ENCODE data around the gene SPG21.

The SPG21 gene

DNA sequence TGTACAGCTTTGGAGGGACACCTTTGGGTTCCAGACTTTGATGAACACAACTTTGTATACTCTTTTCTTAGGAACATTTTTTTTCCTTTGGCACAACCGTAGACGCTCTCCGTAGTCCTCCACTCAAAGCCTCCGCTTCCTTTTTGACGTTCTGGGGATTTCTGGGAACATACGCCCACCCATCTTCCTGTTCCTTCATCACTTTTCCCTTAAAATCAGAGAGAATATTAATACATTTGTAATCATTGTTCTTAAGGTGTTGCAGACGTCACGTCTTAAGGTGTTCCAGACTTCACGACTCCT is 405 bp upstream of the SPG21 start:
- DNase-seq, result no peak

- peak; percentile 23 for DNase-seq
Measured at GRCh38 chr15:64987136-64987535, 2.6 kb downstream of the SPG21 start.

- peak; percentile 64 for DNase-seq
Measured at GRCh38 chr15:64985366-64986033, 4.2 kb downstream of the SPG21 start.

- peak; percentile 63 for DNase-seq
Measured at GRCh38 chr15:64982472-64982871, 7.2 kb downstream of the SPG21 start.

DNA sequence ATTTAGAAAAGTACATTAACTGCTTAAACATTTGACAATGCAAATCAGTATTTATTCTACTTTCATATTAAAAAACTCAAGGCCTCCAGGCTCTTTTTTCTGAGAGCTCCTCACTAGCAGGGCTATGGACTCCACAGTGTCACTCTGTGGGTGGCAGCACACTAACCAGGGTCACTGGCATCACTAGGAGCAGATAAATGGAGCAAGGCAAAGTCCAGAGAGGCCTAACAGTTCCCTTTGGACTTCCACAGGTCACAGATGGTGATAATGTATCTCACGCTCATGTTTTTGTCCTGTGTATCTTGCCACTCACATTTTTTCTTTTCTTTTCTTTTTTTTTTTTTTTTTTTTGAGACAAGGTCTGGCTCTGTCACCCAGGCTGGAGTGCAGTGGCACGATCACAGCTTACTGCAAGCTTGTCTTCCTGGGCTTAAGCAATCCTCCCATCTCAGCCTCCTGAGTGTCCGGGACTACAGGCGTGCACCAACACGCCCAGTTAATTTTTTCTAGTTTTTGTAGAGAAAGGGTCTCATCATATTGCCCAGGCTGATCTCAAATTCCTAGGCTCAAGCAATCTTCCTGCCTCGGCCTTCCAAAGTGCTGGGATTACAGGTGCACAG is 7.8 kb downstream of the SPG21 start:
- DNase-seq, result no peak

DNA sequence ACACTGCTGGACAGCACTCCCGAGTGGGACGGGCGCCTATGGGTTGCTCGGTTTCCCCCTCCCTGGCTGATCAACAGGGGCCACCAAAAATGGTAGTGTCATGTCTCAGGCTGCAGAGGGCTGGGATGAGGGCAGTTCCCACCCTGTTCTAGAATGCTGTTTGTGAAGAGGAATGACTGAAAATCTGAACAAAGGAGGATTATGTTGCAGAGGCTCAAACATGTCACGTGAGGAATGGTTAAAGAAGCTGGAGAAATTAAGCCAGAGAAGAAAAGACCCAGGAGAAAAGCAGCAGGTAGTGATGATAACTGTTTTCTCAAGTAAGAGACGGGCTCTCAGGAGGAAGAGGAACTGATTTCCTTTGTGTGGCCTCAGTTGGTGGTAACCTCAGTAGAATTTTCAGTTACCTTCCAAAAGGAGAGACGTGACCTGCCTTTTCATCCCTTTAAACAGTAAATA is 10.4 kb downstream of the SPG21 start:
- no peak for DNase-seq

DNA sequence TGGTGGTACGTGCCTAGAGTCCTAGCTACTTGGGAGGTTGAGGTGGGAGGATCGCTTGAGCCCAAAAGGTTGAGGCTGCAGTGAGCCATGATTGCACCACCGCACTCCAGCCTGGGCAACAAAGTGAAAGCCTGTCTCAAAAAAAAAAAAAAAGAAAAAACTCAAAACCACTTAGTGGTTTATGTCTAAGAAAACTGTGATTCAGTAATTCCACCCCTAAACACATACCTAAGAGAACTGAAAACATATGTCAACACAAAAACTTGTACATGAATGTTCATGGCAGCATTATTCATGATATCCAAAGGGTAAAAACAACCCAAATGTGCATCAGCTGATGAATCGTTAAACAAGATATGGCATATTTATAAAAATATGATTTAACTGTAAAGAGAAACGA is 14.3 kb downstream of the SPG21 start:
- DNase-seq, result peak; percentile 33

DNA sequence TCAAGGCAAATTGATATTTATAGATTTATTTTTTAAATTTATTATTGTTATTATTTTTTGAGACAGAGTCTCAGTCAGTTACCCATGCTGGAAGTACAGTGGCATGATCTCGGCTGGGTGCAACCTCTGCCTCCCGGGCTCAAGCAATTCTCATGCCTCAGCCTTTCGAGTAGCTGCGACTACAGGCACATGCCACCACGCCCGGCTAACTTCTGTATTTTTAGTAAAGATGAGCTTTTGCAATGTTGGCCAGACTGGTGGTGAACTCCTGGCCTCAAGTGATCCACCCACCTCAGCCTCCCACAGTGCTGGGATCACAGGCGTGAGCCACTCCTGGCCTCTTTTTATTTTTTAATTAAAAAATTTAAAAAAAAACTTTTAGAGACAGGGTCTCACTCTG is 19.0 kb downstream of the SPG21 start:
- no peak for DNase-seq

DNA sequence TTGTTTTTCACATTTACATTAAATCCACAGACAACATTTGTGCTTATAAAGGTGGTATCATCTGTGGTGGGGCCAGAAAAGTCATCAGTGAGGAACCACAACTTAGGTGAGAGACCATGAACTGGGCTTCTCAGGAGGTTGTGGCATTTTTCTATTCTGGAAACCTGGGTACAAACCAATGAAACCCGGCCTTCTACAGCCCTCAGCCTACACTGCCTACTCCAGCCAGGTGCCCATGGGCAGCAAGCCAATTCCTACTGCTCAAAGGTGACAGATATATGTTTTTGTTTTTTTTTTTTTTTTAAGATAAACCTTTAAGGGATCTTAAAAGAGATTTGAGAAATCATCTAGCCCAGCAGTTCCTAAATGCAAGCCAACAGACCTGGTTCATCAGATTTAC is 20.3 kb downstream of the SPG21 start:
- DNase-seq, result no peak

DNA sequence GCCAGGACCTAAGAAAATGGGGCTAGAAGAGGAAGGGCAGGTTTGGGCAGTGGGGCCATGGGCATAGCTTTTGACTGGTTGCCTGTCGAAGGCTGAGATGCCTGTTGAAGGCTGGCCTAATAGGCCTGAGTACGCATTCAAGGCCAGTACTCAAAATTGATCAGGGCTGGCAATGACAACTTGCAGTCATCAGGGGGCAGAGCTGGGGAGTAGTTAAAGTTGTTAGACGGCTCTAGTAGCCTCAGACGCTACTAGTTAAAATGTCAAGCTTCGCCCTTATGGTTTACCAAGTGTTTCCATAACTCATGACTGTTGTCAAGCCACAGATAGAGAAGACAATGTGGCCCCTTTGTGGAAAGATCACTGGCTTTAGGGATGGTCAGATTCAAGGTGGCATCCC is 28.7 kb downstream of the SPG21 start:
- DNase-seq, result no peak

- no peak for DNase-seq
Measured at GRCh38 chr15:64960153-64960552, 29.6 kb downstream of the SPG21 start.

GRCh38 chr15:64959128-64959527 is 30.6 kb downstream of the SPG21 start:
- DNase-seq, result no peak

DNA sequence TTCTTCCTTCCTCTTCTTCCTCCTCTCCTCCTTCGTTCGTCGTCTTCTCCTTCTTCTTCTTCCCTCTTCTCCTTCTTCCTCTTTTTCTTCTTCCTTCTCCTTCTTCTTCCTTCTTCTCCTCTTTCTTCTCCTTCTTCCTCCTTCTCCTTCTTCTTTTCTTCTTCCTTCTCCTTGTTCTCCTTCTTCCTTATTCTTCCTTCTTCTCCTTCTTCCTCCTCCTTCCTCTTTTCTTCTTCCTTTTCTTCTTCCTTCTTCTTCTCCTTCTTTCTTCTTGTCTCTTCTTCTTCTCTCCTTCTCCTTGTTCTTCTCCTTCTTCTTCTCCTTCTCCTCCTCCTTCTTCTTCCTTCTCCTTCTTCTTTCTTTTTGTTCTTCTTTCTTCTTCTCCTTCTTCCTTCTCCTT is 35.3 kb downstream of the SPG21 start:
- DNase-seq, result no peak

GRCh38 chr15:64951777-64952418 is 37.8 kb downstream of the SPG21 start:
- DNase-seq, result no peak

DNA sequence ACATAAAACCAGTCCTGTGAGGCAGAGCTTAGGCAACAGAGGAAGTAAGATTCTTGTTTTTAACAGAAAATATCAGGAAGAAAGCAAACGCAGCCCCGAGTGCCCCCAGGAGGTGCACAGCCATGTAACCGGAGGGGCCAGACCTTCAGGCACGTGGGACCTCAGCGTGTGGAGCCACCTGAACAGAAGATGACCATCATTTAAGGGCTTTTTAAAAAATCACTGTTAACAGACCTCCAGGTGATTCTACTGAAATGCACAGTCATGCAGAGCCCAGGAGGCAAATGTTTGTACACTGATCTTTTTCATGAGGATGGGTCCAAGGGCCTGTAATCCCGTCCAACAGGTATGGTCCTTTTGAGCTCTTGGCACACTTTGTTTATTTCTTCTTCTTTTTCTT is 38.8 kb downstream of the SPG21 start:
- DNase-seq, result no peak

DNA sequence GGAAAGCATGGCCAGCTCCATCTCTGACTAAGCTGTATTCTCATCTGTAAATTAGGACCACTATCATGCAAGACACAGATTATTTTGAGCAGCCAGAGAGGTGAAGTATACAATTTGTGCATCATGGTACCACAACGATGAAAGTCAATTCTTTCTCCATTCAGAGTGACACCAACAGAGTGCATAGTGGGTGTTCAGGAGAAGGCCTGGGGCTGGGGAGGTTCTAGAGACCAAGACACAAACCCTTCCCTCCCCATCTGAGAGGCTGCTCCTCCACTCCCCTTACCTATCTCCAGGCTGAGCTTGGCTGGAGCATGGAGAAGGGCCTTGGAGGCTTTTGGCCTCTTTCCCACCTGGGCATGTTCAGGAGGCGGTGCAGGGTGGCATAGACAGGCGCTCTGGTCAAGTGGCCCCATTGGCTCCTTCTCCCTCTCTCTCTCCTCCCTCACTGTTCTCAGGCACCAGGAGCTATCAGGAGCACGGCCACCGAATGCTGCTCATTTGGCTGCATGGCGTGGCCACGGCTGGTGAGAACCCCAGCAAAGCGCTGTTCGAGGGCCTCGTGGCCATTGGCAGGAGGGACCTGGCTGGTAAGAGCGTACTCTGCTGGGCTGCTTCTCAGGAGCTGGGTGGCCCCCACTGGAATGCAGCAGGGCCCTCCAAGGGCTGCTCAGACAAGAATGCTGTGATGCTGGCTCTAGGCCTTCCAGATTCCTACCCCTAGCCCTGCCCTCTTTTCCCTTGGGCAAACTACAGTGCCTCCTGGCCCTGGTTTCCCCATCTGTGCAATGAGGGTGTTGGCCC is 40.1 kb downstream of the SPG21 start:
- no peak for DNase-seq

DNA sequence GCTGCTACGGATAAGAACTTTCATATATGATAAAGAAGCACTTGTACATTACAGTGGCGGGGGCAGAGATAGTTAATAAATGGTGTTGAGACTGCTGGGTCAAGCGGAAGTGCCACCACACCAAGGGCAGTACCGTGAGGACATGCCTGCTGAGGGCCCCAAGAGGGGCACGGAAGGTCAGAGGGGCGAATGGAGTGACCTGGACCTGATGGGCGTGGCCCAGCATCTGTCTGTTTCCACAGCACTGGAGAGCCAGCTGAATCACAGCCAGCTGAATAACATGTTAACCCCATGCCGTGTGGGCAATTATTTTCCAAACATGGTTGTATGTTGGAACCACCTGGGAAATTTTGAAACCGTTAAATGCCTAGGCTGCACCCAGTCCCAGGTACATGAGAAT is 40.8 kb downstream of the SPG21 start:
- no peak for DNase-seq

GRCh38 chr15:64947211-64947610 is 42.5 kb downstream of the SPG21 start:
- DNase-seq, result no peak

GRCh38 chr15:64944961-64945360 is 44.8 kb downstream of the SPG21 start:
- DNase-seq, result no peak

DNA sequence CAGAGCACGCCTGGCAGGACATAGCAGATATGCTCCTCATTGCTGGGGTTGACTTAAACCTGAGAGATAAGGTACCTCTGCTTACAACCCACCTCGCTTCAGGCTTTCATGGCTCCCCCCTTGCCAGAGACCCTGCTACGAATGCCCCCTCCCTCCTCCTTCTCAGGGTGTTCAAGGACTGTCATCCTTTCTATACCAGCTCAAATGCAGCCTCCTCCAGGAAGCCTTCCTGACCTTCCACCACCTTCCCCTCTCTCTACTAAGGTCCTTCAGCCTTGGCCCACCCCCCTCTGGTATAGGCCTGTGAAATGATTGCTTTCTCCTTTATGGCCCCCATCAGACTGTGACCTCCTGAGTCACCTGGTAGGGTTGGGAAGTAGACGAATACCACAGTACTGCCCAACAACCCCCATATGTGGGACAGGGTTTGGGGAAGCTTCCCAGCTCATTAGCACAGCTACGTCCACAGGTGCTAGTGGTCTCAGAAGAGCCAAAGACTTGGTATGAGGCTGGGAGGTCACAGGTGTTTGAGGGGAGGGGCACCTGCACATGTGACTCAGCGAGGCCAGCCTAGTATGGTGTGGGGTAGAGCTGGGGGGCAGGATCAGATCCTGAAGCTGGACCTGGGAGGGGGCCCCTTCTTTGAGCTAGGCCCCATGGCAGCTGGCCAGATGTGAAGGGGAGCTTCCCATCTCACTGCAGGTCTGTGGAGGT is 46.0 kb downstream of the SPG21 start:
- DNase-seq, result no peak

DNA sequence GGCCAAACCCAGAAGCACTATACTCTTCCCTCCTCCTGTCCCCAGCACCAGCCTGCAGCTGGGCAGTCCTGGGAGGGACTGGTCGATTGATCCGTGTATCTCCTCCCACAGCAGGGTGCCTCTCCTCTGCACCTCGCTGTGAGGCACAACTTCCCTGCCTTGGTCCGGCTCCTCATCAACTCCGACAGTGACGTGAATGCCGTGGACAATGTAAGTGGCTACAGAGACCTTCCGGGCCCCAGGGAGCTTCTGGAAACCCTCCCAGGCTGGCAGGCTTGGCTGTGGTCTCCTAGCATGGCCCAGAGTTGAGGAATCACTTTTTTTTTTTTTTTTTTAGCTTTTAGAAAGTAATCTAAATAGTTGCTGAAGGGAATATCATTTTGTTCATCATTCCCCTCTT is 47.4 kb downstream of the SPG21 start:
- no peak for DNase-seq

DNA sequence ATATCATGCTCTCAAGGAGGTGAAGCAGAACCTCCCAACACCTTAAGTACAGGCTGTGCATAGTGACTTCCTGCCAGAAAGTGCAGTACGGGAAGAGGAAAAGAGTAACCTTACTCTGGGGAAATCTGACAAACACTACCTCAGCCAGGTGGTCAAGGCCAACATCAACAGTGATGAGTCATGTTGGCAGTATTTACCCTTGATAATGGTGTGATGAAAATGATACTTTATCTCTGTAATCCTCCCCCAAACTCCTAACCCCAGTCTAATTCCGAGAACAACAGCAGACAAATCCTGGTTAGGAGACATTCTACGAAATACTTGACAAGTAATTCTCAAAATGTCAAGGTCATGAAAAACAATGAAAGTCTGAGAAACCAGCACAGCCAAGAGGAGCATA is 51.5 kb downstream of the SPG21 start:
- DNase-seq, result no peak

DNA sequence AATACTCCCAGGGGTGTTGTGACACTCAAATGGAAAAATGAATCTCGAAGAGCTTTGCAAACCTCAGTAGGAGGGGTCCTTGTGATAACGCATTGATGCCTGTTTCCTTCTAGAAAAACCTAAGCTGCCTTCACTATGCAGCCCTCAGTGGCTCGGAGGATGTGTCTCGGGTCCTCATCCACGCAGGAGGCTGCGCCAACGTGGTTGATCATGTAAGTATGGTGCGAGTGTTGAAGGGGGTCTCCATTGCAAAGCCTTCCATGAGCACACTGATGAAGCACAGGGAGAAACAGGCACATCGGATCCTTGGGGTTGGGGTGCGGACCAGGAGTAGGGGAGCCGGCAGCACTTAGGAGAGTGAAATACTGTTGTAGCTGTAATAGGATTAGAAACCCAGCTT is 55.7 kb downstream of the SPG21 start:
- no peak for DNase-seq
